A204.1 (cell line): ENCODE measurements around the gene FAM241A.
"Not testable (repeated sequence)": the region's sequence is repeated elsewhere in the genome, so short reads cannot be mapped to it uniquely, and the experiment has no call there.

Experiments
- FAIRE-seq: peaks from 2 replicates; lab custom pipeline; 2012; peaks lifted over from hg19 to GRCh38; lab: Jason Lieb, UNC

FAM241A gene

GRCh38 chr4:112145326-112145789, at the start of gene FAM241A:
FAM241A (plus strand) TSS chr4:112145454; CDS start chr4:112145581, 127 bp downstream.
- no peak for FAIRE-seq

- no peak for FAIRE-seq
Observed at GRCh38 chr4:112098841-112099530, 46.3 kb upstream of the FAM241A start.

DNA sequence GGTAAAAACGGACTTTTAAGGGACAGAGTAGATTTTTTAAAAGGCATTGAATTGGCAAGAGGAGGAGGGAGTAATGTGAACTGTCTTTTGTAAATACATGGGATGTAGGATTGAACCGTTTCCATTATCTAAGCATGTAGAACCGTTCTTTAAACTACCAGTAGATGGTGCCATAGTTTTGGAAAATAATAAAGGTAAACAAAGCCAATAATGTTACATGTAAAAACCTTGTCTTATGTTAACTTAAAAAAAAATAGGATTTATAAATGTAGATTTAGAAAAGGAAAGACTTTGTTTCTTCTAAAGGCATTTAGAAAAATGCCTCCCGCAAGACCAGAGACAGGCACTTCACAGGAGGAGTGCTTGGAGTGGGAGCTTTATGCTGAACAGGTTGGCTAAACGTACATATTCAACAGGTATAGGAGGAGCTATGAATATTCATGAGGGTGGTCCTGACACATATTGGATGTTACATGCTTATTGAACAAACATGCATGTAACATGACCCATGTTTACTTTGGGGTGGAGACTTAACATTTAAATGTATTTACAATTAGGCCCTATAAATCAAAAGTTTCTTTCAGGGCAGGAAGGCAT, 45.5 kb upstream of the FAM241A start:
- peak; percentile 98 for FAIRE-seq

DNA sequence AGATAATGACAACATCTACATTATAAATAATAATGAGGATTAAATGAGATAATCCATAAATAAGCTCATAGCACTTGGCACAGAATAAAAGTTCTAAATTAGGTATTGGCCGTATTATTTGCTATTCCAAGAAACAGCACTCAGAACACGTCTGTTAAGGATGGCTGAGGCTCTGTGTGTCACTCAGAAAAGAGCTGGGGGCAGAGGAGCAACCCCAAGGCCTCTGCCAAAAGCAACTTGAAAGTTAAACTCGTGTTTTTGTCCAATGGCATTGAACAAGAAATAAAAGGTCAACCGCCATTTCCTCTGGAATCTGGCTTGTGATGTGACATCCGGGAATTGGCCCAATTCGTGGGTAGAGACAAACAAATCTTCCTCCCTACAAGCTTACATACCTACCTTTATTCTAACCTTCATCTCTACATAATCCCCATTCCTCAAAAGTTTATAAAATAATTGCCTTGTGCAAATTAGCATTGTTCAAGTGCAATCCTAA, 42.3 kb upstream of the FAM241A start:
- no peak for FAIRE-seq

- FAIRE-seq: no peak
Observed at GRCh38 chr4:112105201-112105969, 39.9 kb upstream of the FAM241A start.

DNA sequence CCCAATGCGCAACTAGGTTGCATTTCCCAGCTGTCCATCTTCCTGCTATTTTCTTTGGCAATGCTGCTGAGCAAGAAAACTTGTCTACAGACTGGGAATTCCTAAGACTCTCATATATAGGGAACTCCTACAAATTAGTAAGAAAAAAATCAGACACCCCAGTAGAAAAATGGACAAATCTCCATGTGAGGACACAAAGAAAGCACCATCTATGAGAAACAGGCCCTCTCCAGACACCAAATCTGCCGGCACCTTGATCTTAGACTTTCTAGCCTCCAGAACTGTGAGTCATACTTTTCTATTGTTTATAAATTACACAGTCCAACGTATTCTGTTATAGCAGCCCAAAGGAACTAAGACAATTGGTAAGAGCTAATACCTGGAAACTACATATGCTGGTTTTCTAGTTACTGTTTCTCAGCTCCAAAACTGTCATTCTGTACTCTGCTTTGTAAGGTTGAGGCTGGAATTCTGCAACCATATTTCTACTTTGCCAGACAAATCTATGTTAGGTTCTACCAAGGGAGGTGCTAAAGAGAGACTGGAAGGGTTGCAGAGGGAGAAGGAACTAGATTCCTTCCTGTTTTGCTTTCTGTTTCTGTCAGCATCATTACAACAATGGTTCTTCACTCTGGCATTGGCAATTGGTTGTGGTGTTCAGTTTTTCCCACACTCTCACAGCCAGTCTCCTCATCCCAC, 35.7 kb upstream of the FAM241A start:
- no peak for FAIRE-seq

GRCh38 chr4:112110059-112110425, 35.2 kb upstream of the FAM241A start:
- FAIRE-seq: no peak

- no peak for FAIRE-seq
Observed at GRCh38 chr4:112111306-112111705, 33.9 kb upstream of the FAM241A start.

- not testable (repeated sequence) for FAIRE-seq
Observed at GRCh38 chr4:112112095-112112494, 33.2 kb upstream of the FAM241A start.

DNA sequence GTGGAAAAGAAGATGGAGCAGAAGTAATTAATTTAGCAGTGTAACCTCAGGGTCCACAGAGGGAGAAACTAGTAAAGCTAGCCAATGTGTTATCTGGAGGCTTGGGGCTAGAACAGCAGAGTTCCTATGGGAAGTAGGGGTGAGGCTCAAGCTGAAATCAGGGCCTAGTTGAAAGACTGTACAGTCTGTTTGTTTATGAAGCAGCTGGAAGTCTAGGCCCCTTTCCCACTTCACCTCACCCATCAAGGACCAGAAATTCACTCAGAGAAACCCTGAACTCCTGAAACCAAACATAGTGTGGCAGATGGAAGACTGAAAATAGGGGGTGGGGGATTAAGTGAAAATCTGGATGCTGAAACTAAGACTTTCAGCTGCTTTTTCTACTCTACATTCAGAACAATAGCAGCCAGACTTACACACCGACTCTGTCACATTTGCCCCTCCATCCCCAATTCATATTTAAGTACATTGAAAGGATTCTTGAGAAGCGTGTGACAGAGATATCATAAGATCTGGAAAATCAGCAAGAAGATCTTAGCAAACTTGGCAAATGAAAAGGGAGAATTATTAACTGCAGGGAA, 32.6 kb upstream of the FAM241A start:
- no peak for FAIRE-seq

- FAIRE-seq: no peak
Observed at GRCh38 chr4:112113864-112114263, 31.4 kb upstream of the FAM241A start.

- no peak for FAIRE-seq
Observed at GRCh38 chr4:112114452-112114851, 30.8 kb upstream of the FAM241A start.

DNA sequence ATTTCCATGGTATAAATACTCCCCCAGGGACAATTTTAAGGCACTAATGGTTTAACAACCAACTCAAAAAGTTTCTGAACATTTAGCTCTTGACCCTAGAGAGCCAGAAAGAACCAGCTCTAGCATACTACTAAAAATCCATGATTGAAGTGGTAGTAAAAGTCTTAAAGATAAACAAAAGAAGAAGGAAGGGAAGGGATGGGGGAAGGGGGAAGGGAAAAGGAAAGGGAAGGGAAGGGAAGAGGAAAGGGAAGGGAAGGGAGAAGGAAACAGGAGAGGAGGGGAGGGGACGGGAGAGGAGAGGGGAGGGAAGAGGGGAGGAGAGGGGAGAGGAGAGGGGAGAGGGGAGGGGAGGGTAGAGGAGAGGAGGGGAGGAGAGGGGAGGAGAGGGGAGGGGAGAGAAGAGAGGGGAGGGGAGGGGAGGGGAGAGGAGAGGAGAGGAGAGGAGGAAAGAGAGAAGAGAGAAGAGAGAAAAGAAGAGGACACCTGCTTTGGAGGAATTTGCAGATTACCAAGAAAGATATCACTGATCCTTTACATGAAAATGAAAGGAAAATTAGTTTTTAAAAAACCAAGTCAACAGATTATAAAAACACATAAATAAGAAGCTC, 26.4 kb upstream of the FAM241A start:
- FAIRE-seq: no peak

DNA sequence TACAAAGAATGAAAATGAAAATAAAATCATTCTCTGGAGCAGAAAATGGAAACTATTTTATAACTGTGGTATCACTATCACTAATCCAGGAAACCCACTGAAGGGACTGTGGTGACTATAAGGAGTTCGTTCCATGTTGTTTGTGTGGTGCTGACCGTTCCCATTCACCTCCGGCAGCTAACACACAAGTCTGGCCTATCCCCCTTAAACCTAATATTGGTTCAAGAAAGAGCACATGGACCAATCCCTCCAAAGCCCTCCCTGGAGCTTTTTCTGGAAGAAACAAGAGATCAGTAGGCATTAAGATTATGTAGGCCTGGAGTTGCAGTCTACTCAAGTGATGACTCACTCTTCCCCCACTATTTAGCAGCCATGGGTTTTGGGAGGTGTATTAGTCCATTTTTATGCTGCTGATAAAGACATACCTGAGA, 25.9 kb upstream of the FAM241A start:
- FAIRE-seq: no peak

DNA sequence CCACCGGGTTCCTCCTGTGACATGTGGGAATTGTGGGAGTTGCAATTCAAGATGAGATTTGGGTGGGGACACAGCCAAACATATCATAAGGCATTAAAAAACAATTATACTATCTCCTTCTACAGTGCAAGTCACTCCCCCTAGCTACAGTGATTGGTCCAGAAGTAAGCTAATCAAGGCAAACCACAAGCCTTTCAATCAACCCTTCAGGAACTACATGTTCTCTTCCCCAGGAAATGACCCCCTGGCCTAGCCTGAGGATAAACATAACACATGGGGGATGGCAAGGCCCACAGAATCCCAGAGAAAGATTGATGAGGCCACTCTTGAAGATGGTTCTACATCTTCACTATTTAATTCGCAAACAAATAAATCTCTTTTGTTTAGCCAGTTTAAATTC, 25.2 kb upstream of the FAM241A start:
- FAIRE-seq: no peak

DNA sequence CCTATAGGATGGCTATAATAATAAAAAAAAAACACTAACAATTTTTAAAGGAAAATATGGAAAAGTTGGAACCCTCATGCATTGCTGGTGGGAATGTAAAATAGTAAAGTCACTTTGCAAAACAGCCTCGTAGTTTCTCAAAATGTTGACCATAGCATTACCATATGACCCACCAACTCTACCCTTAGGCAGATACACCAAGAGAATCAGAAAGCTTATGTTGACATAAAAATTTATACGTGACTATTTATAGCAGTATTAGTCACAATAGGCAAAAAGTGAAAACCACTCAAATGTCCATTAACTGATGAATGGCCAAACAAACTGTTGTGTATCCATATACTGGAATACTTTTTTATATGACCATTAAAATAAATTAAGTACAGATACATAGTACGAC, 19.8 kb upstream of the FAM241A start:
- no peak for FAIRE-seq

GRCh38 chr4:112127048-112127637, 18.1 kb upstream of the FAM241A start:
- no peak for FAIRE-seq

- FAIRE-seq: no peak
Observed at GRCh38 chr4:112127803-112128202, 17.5 kb upstream of the FAM241A start.

DNA sequence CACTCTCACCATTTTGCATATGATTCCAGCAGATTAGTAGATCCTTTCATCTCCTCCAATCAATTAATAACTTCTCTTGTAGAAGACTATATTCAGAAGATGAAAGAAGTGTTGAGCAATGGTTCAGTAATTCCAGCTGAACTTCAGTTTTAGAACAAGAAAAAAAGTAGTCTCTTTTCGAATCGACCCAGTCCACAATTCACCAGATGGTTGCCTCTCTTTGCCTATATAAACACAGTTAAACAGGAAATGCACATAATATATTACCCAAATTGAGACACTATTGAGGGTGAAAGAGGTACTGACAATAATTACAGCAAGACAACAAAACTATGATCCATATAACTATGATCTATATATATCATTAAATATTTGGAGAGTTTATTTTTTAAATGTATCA, 16.8 kb upstream of the FAM241A start:
- FAIRE-seq: no peak

GRCh38 chr4:112130906-112131305, 14.3 kb upstream of the FAM241A start:
- FAIRE-seq: no peak

- FAIRE-seq: no peak
Observed at GRCh38 chr4:112136551-112136950, 8.7 kb upstream of the FAM241A start.
